AG20443 (cell line): ENCODE data around the gene LAPTM5.

Experiments used
- DNase-seq: peaks from one replicate; pipeline ENCODE4 v3.0.0; 2012; ENCODE audit warnings: low spot score, mixed read lengths

The LAPTM5 gene

DNA sequence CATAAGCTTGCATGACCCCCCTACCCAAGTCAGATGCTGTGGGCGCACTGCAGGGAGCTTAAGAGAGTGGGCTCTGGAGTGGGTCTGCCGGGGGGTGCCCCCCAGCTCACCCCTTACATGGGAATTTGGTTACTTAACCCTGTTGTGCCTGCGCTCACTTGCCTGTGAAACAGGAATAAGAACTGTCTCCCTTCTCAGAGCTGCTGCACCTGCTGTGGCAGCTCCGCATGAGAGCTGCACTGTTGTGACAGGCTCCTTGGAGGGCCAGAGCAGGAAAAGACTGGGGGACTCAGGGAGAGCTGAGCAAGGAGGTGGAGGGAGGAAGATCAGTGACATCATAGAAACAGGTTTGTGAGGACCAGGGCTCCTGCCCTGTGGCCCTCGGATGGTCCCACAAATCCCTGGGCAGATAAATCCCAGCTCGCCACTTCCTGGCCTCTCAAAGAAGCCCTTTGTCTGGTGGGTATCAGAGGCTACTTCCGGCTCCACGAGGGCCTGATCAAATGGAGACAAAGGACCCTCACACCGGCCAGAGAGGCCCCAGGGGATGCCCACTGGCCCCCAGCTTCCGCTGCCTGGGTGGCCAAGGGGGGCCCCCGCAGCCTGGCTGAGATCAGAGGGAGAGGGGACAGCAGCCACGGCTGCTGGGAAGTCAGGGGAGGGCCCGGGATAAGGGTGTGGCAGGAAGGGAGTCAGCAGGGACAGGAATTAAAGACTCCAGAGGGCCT lies 28.9 kb upstream of the LAPTM5 start:
- DNase-seq = peak; percentile 48

GRCh38 chr1:30785714-30786113 lies 28.1 kb upstream of the LAPTM5 start:
- no peak for DNase-seq

DNA sequence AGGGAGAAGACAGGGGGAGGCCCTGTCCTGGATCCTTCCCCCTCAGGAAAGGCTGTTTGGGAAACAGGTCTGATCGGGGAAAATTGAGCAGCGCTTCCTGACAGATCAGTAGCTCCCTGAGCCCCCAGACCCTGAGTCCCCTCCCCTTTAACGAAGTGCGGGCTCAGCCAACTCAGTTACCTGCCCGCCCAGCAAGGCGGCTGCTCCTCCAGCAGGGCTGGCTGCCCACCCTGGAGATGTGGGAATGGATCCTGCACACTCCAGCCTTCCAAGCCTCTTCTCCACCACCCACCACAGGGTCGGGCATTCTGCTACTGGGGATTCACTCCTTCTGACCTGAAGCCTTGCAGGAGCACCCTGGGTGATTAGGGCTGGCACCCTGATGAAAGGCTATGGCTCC lies 27.6 kb upstream of the LAPTM5 start:
- no peak for DNase-seq

DNA sequence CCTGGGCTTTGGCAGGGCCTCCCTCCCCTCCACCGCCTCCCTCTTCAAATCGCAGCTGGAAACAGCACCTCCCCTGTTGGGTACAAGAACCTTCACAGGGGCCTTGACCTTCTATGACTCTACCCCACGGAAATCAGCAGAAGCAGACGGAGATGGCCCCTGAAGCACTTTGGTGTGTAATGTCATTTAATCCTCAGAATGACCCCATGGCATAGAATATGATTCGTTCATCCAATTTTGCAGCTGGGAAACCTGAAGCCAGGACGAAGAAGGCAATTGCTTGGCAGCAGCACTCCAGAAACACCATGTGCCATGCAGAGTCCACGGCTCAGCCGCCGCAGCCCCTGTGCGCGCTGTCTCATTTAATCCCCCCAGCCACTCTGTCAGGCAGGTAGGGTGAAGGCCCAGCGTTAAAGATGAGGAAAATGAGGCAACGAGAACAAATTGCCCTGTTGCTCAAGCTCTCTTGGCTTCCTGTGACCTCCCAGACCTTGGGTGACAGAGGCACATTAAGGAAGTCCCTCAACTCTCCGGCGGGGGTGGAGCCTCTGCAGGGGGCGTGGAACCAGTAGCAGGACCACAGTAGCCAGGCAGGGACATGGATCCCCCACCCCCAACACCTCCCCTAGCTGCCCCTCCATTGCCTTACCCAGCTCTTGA lies 25.8 kb upstream of the LAPTM5 start:
- DNase-seq = no peak

DNA sequence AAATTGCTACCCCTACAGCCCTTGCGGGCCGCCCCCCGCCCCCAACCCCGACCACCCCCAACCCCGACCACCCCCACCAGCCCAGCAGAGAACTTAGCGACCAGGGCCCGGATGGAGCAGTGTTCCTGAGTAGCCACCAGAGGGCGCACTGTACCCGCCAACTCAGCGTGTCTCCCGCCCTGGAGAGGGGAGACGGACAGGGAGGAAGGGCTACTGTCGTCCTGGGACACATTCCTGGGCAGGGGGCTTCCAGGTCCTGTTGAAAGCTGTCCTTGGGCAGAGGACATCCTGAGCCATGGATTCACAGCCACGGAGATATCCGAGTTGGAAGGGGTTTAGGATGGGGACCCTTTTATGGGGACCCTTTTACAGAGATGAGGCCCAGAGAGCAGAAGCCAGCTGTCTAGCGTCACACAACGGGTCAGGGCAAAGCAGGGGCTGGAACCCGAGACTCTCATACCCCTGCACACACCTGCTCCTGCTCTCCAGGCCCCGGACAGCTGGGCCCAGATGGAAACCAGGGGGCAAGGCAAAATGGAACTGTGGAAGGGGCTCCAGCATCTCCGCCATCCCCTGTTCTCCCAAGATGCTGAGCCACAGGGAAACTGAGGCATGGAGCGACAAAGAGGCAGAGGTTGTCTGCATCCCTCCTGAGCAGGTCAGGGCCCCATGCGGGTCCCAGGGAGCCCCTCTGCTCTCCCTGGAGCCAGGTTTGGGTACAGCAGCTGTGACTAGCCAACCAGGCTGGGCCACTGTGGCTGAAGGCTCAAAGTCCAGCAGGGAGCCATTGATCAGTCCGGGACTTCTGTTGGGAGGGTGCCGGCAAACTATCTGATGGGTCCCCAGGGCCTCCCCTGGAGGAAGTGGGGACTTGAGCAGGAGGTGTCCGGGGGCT lies 25.0 kb upstream of the LAPTM5 start:
- DNase-seq = peak; percentile 88

- no peak for DNase-seq
Measured at GRCh38 chr1:30781906-30782305, 24.3 kb upstream of the LAPTM5 start.

DNA sequence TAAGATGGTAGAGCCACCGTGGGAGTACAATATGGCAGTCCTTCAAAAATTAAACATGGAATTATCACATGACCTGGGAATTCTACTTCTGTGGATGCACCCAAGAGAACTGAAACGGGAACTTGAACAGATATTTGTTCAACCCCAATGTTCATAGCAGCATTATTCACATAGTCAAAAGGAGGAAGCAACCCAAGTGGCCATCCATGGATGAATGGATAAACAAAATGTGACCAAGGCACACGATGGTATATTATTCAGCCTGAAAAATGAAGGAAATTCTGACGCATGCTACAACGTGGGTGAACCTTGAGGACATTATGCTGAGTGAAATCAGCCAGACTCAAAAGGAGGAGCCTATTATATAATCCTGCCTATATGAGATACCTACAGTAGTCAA lies 22.8 kb upstream of the LAPTM5 start:
- no peak for DNase-seq

DNA sequence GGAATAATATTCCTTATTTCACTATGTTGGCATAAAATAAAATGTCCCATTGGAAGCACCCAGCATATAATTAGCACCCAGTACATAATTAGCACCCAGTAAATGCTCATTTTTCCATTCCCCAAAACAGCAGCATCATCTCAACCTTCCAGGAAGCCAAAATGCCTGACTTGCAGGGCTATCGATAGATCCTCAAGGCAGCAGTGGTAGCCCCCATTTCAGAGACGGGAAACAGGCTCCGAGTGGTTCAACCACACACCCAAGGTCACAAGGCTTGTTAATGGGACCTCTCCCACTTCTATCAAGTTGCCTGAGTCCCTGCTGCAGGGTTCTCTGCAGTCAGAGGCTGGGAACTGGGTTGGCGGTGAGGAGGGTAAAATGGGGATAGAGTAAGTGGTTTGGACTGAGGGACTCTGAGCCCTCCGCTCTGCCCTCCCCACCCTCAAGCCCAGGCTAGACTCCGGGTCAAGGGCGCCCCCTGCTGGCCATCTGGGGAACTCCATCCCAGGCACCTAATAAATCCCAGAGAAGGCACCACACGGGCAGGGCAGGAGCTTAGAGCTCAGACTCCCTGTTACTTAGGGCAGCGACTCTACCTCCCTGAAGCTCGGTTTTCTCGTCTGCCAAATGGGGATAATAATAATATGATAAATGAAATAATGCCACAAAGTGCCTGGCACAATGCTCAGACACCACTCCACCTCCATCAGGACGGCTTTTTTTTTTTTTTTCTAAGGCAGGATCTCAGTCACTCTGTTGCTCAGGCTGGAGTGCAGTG lies 21.9 kb upstream of the LAPTM5 start:
- DNase-seq = peak; percentile 87

GRCh38 chr1:30778979-30779293 lies 21.4 kb upstream of the LAPTM5 start:
- DNase-seq = no peak

DNA sequence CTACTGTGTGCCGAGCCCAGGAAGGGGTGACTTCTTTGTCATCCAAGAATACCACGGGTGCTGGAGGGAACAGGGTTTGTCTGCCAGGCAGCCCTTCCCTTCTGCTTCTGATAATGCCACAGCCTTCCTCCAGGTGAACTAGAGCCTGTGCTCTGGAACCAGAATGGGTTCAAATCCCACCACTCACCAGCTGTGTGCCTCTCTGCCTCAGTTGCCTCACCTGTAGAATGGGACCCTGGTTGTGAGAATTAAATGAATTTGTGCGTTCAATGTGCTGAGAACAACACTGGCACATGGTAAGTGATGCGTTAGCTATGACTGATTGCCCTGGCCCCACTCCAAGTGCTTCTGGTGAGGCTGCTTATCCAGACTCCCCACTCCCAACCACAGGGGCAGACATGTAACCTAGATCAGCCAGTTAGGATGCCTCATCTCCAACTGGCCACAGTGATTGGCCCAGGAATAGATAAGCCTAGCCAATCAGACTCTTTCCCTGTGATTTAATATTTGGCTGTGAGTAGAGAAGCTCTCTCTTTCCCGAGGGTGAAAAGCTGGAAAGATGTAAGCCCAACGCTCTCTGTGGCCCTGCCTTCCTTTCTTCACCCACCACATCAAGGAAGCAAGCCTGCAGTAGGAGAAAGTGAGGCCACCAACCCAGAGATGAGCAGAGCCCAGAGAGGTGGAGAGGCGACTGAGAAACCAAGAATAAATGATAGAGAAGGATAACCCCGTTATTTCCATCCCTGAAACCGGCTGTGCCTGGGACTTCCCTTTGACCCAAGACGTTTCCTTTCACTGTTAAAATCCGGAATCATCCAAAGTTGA lies 20.8 kb upstream of the LAPTM5 start:
- DNase-seq = no peak

- DNase-seq = no peak
Measured at GRCh38 chr1:30777904-30778153, 20.3 kb upstream of the LAPTM5 start.

DNA sequence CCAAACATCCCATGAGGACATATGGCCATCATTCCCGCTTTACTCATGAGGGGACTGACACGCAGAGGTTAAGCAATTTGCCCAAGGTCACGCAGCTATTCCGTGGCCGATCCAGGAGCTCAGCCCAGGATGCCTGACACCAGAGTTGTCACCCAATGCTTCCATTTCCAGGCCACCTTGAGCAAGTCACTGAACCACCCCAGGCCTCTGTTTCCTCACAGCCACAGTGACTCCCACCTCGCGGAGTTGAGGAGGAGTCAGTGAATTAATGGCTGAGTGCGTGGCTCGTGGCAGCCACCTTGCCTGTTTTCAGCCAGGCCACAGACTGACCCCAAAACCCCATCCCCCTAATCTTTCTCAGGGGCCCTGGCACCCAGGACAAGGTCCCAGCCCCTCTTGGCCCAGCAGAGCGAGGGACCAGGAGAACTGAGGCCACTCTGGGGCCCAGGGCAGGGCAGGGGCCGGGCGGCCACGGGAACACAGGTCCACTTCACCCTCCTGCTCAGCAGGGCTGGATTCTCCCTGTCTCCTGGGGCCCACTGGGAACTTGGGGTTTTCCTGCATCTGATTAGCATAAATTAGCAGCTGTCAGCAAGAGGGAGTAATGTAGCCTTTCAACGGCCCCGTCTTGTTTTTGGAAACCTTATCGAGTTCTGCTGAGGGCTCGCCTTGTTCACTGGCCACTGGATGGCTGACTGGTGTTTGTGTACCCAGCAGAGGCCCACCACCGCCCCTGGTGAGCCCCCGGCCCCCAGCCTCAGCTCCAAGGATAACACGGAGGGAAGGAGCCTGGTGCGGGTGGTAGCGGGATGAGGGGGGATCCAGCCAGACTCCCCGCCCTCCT lies 19.7 kb upstream of the LAPTM5 start:
- DNase-seq = no peak

DNA sequence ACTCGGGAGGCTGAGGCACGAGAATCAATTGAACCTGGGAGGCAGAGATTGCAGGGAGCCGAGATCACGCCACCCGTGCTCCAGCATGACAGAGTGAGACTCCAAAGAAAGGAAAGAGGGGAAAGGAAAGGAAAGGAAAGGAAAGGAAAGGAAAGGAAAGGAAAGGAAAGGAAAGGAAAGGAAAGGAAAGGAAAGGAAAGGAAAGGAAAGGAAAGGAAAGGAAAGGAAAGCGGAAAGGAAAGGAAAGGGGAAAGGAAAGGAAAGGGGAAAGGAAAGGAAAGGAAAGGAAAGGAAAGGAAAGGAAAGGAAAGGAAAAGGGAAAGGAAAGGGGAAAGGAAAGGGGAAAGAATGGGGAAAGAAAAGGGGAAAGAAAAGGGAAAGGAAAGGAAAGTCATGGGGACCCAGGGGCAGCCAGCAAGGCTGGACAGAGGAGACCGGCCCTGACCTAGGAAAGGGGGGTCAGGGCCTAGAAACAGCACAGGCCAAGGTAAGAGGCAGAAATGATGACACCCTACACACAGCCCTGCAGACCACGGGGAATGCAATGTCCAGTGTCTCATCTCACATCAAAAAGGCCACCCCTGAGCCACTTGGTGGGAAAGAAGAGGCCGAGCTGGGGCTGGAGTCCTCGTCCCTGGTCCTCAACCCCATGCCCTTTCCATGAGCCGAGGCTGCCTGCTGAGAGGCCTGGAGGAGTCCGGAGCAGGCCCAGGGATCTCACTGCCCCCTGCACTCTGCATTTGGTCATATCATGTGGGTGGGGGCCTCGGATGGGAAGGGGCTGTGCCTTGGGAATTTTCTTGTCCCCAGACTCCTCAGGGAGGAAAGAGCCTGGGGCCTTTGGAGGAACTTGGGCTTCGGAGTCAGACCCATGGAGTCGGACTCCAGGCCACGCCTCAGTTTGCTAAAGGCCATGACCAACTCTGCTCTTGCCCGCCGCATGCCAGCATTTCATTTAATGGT lies 18.8 kb upstream of the LAPTM5 start:
- DNase-seq = no peak

DNA sequence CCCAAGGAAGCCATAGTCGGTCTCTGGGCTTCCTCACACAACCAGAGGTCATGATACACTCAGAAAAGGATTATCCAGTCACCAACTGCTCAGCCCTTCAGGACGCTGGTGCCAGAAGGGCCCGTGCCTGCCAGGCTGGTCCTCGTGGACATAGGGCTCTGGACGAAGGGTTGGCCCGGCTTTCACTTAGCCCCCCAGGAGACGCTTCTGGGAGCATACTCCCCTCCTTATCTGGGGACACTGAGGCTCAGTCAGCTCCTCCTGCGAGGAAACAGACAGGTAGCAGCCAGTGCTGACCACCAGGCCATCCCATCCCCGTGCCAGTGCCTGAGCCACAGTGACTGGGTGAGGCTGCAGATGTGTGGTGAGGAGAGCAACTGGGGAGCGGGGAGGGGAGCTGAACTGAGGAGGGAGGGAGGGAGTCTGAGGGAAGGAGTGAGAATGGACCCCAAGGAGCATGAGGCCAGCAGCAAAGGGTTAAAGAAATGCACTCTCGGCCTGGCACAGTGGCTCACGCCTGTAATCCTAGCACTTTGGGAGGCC lies 17.9 kb upstream of the LAPTM5 start:
- no peak for DNase-seq

- DNase-seq = no peak
Measured at GRCh38 chr1:30774550-30775432, 17.2 kb upstream of the LAPTM5 start.

DNA sequence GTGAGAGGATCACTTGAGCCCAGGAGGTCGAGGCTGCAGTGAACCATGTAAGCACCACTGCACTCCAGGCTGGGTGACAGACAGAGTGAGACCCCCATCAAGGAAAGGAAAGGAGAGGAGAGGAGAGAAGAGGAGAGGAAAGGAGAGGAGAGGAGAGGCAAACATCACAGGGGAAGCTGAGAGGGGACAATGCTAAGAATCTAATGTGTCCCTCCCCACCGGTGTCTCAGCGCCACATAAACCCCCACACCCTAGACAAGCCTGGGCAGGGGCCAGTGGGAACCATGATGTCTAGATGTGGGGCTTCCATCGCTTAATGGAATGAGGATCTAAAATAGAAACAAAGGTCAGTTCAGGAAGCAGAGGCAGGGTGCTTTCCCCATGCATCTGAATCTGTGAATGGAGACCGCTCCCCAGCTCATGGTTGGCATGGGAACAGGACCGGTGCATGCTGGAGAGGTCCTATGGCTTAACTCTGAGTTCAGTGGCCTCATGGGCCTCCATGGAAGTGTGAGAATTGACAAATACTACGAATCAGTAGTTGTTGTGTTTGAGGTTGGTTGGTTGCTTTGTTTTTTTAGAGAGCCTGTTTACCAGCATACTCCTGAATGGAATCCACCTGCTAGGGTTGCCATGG lies 16.3 kb upstream of the LAPTM5 start:
- no peak for DNase-seq

DNA sequence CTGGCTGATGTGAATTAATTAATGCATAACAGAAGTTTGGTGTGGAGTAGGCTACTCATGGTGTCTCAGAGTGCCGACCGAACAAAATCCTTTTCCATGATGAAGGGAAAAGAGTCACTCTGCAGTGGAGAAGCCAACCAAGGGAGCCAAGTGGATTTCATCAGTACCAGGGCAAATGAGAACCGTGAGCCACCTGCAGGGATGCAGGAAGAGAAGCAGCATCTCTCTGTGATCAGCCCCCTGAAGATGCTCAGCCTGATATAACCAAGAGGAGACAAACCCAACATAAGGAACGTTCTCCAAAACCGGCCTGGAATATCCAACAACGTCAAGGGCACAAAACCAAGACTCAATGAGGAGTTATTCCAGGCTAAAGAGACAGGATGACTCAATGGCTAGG lies 13.4 kb upstream of the LAPTM5 start:
- no peak for DNase-seq

- DNase-seq = no peak
Measured at GRCh38 chr1:30770150-30770549, 12.6 kb upstream of the LAPTM5 start.
